ENCODE measurements around the gene TTC39A. TPM values are rescaled to one million over a fixed set of nuclear protein-coding genes. Genes with fewer than 3 reads are reported as not detected.

The TTC39A gene
- total RNA-seq, 4 donors from 2014 or later: 0.40 to 9.6 (median 0.70) TPM

- peaks cover 0 to 12% (median 8%) of the 10 kb centered on the region in 3 donors for H3K4me1 ChIP-seq
- H3K27ac ChIP-seq: no peak overlapping the region
- 68 to 86% methylated on average over 1 to 2 of the region's 4 CpGs for WGBS, 2 donors (ENCODE audit: low coverage in 1 of 2)
- H3K4me3 ChIP-seq: no peak overlapping the region
- H3K27me3 ChIP-seq: peaks cover 52% of the 10 kb centered on the region
- H3K36me3 ChIP-seq: no peaks in the 10 kb centered on the region
- ATAC-seq: no peak
- no peaks in the 10 kb centered on the region for H3K9me3 ChIP-seq
- TF ChIP-seq EP300 (IDR thresholded peaks at IDR 0.05) (no peak), POLR2A (IDR thresholded peaks at IDR 0.05) (no peak), POLR2AphosphoS5 (IDR thresholded peaks at IDR 0.05) (no peak), CTCF (IDR thresholded peaks at IDR 0.05) (no peak)
These were observed 11.6 kb upstream of the TTC39A start for GRCh38 chr1:51341876-51342496.

GRCh38 chr1:51340380-51340779 is 10.0 kb upstream of the TTC39A start:
- no peaks in the 10 kb centered on the region for H3K36me3 ChIP-seq
- no peak overlapping the region for H3K27ac ChIP-seq
- 100% methylated on average over 4 of the region's 6 CpGs; no CpG with 5 or more reads in 1 of the 2 donors for WGBS, 2 donors (ENCODE audit: low coverage in 1 of 2)
- no peak overlapping the region for H3K4me3 ChIP-seq
- peaks cover 0 to 12% (median 8%) of the 10 kb centered on the region in 3 donors for H3K4me1 ChIP-seq
- no peaks in the 10 kb centered on the region for H3K9me3 ChIP-seq
- H3K27me3 ChIP-seq: peaks cover 39% of the 10 kb centered on the region
- TF ChIP-seq POLR2AphosphoS5 (IDR thresholded peaks at IDR 0.05) (no peak), EP300 (IDR thresholded peaks at IDR 0.05) (no peak), POLR2A (IDR thresholded peaks at IDR 0.05) (no peak), CTCF (IDR thresholded peaks at IDR 0.05) (no peak)
- no peak for ATAC-seq

GRCh38 chr1:51336711-51337110 is 6.3 kb upstream of the TTC39A start:
- Histone ChIP-seq H3K9me3 (no peaks in the 10 kb centered on the region), H3K27ac (no peak overlapping the region), H3K36me3 (no peaks in the 10 kb centered on the region), H3K27me3 (peaks cover 8% of the 10 kb centered on the region), H3K4me3 (no peak overlapping the region), H3K4me1 (no peaks in the 10 kb centered on the region)
- WGBS, 2 donors (ENCODE audit: low coverage in 1 of 2): 80 to 83% methylated on average over 1 to 2 of the region's 4 CpGs
- no peak for ATAC-seq
- no peak for TF ChIP-seq POLR2A (IDR thresholded peaks at IDR 0.05)
- no peak for TF ChIP-seq EP300 (IDR thresholded peaks at IDR 0.05)
- no peak for TF ChIP-seq CTCF (IDR thresholded peaks at IDR 0.05)
- TF ChIP-seq POLR2AphosphoS5 (IDR thresholded peaks at IDR 0.05): no peak

- ATAC-seq: no peak
- H3K27me3 ChIP-seq: peaks cover 12% of the 10 kb centered on the region
- H3K9me3 ChIP-seq: no peaks in the 10 kb centered on the region
- no peak for TF ChIP-seq POLR2AphosphoS5 (IDR thresholded peaks at IDR 0.05)
- no peak for TF ChIP-seq POLR2A (IDR thresholded peaks at IDR 0.05)
- TF ChIP-seq CTCF (IDR thresholded peaks at IDR 0.05): no peak
- no peak for TF ChIP-seq EP300 (IDR thresholded peaks at IDR 0.05)
- WGBS, 2 donors (ENCODE audit: low coverage in 1 of 2): 60% methylated on average over 1 of the region's 3 CpGs; no CpG with 5 or more reads in 1 of the 2 donors
- no peak overlapping the region for H3K4me3 ChIP-seq
- no peak overlapping the region for H3K27ac ChIP-seq
- no peaks in the 10 kb centered on the region for H3K36me3 ChIP-seq
- H3K4me1 ChIP-seq: peaks cover 0 to 6% (median 3%) of the 10 kb centered on the region in 3 donors
These were observed 5.6 kb upstream of the TTC39A start for GRCh38 chr1:51336004-51336403.

All from gastroesophageal sphincter (tissue), 4 donors.